GM21390 (cell line): ENCODE data around the gene PREX1.

Experiments used
- ATAC-seq: cut with Tn5 transposase; IDR thresholded peaks from one replicate; pipeline ENCODE4 v1.9.1; 2021; ENCODE audit not compliant: unreplicated experiment

Gene PREX1

GRCh38 chr20:48626938-48627736 is 200.7 kb downstream of the PREX1 start:
- no peak for ATAC-seq

- ATAC-seq, result no peak
Observed at GRCh38 chr20:48626226-48626937, 201.4 kb downstream of the PREX1 start.

- ATAC-seq, result no peak
Observed at GRCh38 chr20:48625136-48625900, 202.5 kb downstream of the PREX1 start.

GRCh38 chr20:48624315-48625020 is 203.3 kb downstream of the PREX1 start:
- ATAC-seq, result no peak

- no peak for ATAC-seq
Observed at GRCh38 chr20:48623906-48624265, 203.9 kb downstream of the PREX1 start.

- no peak for ATAC-seq
Observed at GRCh38 chr20:48623176-48623905, 204.5 kb downstream of the PREX1 start.

- ATAC-seq, result no peak
Observed at GRCh38 chr20:48622421-48622820, 205.4 kb downstream of the PREX1 start.

GRCh38 chr20:48621376-48622078 is 206.3 kb downstream of the PREX1 start:
- ATAC-seq, result no peak

- ATAC-seq, result no peak
Observed at GRCh38 chr20:48620507-48621375, 207.1 kb downstream of the PREX1 start.

- ATAC-seq, result no peak
Observed at GRCh38 chr20:48620154-48620506, 207.7 kb downstream of the PREX1 start.

- ATAC-seq, result no peak
Observed at GRCh38 chr20:48619126-48620101, 208.4 kb downstream of the PREX1 start.

GRCh38 chr20:48618631-48619030 is 209.2 kb downstream of the PREX1 start:
- ATAC-seq, result no peak

GRCh38 chr20:48618052-48618451 is 209.7 kb downstream of the PREX1 start:
- ATAC-seq, result no peak

- no peak for ATAC-seq
Observed at GRCh38 chr20:48617481-48617880, 210.3 kb downstream of the PREX1 start.

GRCh38 chr20:48616481-48616880 is 211.3 kb downstream of the PREX1 start:
- ATAC-seq, result no peak

- ATAC-seq, result no peak
Observed at GRCh38 chr20:48615871-48616270, 211.9 kb downstream of the PREX1 start.

GRCh38 chr20:48614593-48615274 is 213.1 kb downstream of the PREX1 start:
- no peak for ATAC-seq
